GM19238 (cell line): ENCODE measurements around the gene LMO3.

Experiments used
- DNase-seq: peaks from one replicate; pipeline ENCODE4 v3.0.0; 2011; ENCODE audit warnings: low spot score; ENCODE audit not compliant: insufficient read length

LMO3 gene

GRCh38 chr12:16606117-16606200 lies at the start of gene LMO3:
Gene LMO3 (minus strand): TSS chr12:16606162. CDS start chr12:16600860, 5,302 bp downstream.
- no peak for DNase-seq

GRCh38 chr12:16636435-16637055 lies 30.6 kb upstream of the LMO3 start:
- DNase-seq: no peak

GRCh38 chr12:16634786-16635185 lies 28.8 kb upstream of the LMO3 start:
- DNase-seq: no peak

- DNase-seq: no peak
Observed at GRCh38 chr12:16626991-16627390, 21.0 kb upstream of the LMO3 start.

- no peak for DNase-seq
Observed at GRCh38 chr12:16622338-16622737, 16.4 kb upstream of the LMO3 start.

GRCh38 chr12:16619537-16619936 lies 13.6 kb upstream of the LMO3 start:
- DNase-seq: no peak

GRCh38 chr12:16618256-16618655 lies 12.3 kb upstream of the LMO3 start:
- DNase-seq: no peak

GRCh38 chr12:16613199-16613598 lies 7.2 kb upstream of the LMO3 start:
- DNase-seq: no peak

- no peak for DNase-seq
Observed at GRCh38 chr12:16612647-16613046, 6.7 kb upstream of the LMO3 start.

- DNase-seq: no peak
Observed at GRCh38 chr12:16611146-16611545, 5.2 kb upstream of the LMO3 start.

- no peak for DNase-seq
Observed at GRCh38 chr12:16610743-16611142, 4.8 kb upstream of the LMO3 start.

GRCh38 chr12:16610001-16610585 lies 4.1 kb upstream of the LMO3 start:
- DNase-seq: no peak

GRCh38 chr12:16608946-16609539 lies 3.1 kb upstream of the LMO3 start:
- DNase-seq: no peak

GRCh38 chr12:16607906-16608775 lies 2.2 kb upstream of the LMO3 start:
- DNase-seq: no peak

- no peak for DNase-seq
Observed at GRCh38 chr12:16606991-16607390, 1.0 kb upstream of the LMO3 start.

GRCh38 chr12:16606201-16606849 lies 363 bp upstream of the LMO3 start:
- DNase-seq: no peak

- no peak for DNase-seq
Observed at GRCh38 chr12:16605642-16606116, 283 bp downstream of the LMO3 start.

GRCh38 chr12:16604596-16605252 lies 1.2 kb downstream of the LMO3 start:
- DNase-seq: no peak

GRCh38 chr12:16603916-16604575 lies 1.9 kb downstream of the LMO3 start:
- no peak for DNase-seq

GRCh38 chr12:16603260-16603915 lies 2.6 kb downstream of the LMO3 start:
- no peak for DNase-seq
